ENCODE data around the gene ZBTB8A.
"Not testable (repeated sequence)": the region's sequence is repeated elsewhere in the genome, so short reads cannot be mapped to it uniquely, and the experiment has no call there.

Gene ZBTB8A

GRCh38 chr1:32618673-32619221 lies 79.5 kb downstream of the ZBTB8A start:
- in situ Hi-C loops (cut with MboI; ENCODE audit: low sequenced_read_pairs), result no loop called here

- in situ Hi-C loops (cut with MboI; ENCODE audit: low sequenced_read_pairs), result no loop called here
Observed at GRCh38 chr1:32619701-32620485, 80.7 kb downstream of the ZBTB8A start.

DNA sequence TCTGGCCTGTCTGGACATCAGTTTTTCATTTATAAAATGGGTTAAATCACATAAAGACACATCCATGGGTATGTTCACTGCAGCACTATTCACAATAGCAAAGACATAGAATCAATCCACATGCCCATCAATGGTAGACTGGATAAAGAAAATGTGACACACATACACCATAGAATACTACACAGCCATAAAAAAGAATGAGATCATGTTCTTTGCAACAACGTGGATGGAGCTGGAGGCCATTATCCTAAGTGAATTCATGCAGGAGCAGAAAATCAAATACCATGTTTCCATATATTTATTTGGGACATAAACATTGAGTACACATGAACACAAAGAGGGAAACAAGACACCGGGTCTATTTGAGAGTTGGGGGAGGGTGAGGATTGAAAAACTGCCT lies 83.0 kb downstream of the ZBTB8A start:
- in situ Hi-C loops (cut with MboI; ENCODE audit: low sequenced_read_pairs), result no loop called here

- in situ Hi-C loops (cut with MboI; ENCODE audit: low sequenced_read_pairs), result no loop called here
Observed at GRCh38 chr1:32622806-32623681, 83.8 kb downstream of the ZBTB8A start.

DNA sequence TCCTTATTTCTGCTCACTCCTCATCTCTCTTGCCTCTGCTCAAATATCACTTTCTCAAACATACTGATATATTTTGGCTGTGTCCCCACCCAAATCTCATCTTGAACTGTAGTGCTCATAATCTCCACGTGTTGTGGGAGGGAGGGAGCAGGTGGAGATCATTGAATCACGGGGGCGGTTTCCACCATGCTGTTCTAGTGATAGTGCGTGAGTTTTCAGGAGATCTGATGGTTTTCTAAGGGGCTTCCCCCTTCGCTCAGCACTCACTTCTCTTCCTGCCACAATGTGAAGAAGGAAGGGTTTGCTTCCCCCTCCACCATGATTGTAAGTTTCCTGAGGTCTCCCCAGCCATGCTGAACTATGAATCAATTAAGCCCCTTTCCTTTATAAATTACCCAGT lies 84.5 kb downstream of the ZBTB8A start:
- in situ Hi-C loops (cut with MboI; ENCODE audit: low sequenced_read_pairs), result no loop called here

DNA sequence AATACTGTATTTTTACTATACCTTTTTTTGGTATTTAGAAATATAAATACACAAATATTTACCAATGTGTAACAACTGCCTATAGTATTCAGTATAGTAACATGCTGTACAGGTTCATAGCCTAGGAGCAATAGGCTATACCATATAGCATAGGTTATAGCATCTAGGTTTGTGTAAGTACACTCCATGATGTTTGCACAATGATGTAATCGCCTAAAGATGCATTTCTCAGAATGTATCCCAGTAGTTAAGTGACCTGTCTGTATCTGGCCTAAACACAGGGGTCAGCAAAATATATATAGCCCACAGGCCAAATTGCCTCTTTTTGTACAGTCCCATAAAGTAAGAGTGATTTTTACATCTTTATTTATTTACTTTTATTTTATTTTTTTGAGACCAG lies 86.9 kb downstream of the ZBTB8A start:
- in situ Hi-C loops (cut with MboI; ENCODE audit: low sequenced_read_pairs), result no loop called here

GRCh38 chr1:32627596-32628162 lies 88.5 kb downstream of the ZBTB8A start:
- in situ Hi-C loops (cut with MboI; ENCODE audit: low sequenced_read_pairs), result no loop called here

- in situ Hi-C loops (cut with MboI; ENCODE audit: low sequenced_read_pairs), result not testable (repeated sequence)
Observed at GRCh38 chr1:32630173-32630572, 90.9 kb downstream of the ZBTB8A start.

DNA sequence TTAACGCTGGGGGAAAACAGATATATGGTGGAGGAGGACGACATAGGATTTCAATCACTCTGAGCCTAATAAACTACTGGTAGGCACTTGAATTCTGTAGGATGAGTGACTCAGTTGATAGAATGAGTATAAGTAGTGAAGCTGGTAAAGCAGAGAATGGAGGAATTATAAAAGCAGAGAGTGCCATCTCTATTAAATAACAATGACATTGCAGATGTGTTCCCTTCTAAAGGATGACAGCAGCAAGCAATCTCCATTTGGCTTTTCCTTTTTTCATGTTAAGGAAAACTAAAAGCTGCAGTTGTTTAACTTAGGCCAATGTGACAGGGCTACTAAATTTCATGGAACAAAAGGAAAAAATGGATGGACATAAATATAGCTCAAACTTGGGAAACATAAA lies 93.6 kb downstream of the ZBTB8A start:
- in situ Hi-C loops (cut with MboI; ENCODE audit: low sequenced_read_pairs), result no loop called here

DNA sequence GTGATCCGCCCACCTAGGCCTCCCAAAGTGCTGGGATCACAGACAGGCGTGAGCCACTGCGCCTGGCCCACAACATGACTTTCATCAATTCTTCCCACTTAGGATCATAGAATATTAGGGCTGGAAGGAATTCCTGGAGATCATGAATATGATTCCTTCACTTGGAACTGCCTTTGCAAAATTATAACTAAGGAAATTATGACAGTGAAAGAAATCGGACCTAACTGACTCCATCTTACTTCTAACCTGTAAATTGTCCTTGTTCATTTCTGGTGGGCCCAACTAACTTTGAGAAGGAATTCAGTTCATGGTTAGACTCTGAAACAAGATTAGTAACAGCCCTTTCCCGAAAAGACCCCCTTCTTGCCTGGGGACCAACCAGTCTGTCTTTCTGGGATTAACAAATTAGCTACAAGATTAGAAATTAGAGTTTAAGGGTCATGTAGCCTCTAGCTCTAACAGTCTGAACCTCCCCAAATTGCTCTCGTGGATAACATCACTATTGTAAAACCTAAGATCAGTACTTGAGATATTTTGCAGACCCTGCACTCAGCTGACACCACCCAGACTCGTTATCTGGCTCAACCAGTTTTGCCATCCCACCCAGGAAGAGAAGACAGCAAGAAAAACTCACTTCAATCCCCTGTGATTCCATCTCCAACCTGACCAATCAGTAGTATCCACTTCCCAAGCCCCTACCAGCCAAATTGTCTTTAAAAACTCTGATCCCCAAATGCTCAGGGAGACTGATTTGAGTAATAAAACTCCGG lies 96.5 kb downstream of the ZBTB8A start:
- in situ Hi-C loops (cut with MboI; ENCODE audit: low sequenced_read_pairs), result no loop called here

DNA sequence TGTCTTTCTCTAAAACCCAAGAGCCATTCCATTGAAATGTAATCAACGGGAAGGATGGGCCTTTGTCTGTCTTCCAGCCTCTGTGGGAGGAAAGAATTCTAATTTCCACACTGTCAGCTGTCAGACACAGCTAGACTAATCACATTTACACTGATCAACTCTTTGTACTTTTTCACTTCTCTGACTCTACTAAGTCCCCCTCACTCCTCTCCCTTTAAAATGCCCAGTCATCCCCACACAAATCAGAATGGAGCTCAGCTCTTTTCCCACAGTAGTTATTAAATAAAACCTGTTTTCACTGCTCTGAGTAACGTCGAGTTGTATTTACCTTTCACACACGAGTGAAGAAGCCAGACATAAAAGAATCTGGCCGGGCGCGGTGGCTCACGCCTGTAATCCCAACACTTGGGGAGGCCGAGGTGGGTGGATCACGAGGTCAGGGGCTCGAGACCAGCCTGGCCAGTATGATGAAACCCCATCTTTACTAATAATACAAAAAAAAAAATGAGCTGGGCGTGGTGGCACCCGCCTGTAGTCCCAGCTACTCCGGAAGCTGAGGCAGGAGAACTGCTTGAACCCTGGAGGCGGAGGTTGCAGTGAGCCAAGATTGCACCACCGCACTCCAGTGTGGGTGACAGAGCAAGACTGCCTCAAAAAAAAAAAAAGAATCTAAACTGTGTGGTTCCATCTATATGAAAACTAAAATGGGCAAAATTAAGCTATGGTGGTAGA lies 97.9 kb downstream of the ZBTB8A start:
- in situ Hi-C loops (cut with MboI; ENCODE audit: low sequenced_read_pairs), result no loop called here

DNA sequence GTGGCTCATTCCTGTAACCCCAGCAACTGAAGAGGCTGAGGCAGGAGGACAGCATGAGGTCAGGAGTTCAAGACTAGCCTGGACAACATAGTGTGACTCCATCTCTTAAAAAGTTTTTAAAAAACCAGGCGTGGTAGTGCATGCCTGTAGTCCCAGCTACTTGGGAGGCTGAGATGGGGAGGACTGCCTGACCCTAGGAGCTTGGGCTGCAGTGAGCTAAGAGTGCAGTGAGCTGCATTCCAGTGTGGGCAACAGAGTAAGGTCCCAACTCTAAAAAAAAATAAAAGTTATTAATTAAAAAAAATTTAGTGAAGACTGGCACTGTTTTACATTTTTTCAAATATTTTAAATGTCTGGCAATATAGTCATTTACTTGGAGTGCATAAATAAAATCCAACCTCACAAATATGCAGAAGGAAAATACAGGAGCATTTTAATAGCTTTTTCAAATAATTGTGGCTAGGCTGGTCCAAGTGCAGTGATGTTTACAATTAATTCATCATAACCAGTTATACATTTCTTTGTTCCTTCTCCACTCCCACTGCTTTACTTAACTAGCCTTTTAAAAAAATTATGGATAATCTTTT lies 100.4 kb downstream of the ZBTB8A start:
- in situ Hi-C loops (cut with MboI; ENCODE audit: low sequenced_read_pairs), result no loop called here

DNA sequence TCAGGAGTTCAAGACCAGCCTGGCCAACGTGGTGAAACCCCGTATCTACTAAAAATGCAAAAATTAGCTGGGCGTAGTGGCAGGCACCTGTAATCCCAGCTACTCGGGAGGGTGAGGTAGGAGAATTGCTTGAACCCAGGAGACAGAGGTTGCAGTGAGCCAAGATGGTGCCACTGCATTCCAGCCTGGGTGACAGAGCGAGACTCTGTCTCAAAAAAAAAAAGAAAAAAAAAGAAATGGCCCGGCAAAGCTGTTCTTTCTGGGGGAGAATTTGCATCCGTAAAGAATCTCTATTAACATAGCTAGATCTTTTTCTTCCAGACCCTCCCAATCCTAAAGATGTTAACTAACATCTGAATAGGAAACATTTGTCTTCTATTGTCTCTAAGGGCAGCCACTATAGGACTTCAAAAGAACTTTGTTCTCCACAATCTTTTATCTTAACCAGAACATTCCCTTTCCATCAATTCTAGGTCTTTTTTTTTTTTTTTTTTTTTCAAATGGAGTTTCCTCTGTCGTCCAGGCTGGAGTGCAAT lies 103.1 kb downstream of the ZBTB8A start:
- in situ Hi-C loops (cut with MboI; ENCODE audit: low sequenced_read_pairs), result not testable (repeated sequence)

GRCh38 chr1:32644426-32644825 lies 105.2 kb downstream of the ZBTB8A start:
- in situ Hi-C loops (cut with MboI; ENCODE audit: low sequenced_read_pairs), result no loop called here

DNA sequence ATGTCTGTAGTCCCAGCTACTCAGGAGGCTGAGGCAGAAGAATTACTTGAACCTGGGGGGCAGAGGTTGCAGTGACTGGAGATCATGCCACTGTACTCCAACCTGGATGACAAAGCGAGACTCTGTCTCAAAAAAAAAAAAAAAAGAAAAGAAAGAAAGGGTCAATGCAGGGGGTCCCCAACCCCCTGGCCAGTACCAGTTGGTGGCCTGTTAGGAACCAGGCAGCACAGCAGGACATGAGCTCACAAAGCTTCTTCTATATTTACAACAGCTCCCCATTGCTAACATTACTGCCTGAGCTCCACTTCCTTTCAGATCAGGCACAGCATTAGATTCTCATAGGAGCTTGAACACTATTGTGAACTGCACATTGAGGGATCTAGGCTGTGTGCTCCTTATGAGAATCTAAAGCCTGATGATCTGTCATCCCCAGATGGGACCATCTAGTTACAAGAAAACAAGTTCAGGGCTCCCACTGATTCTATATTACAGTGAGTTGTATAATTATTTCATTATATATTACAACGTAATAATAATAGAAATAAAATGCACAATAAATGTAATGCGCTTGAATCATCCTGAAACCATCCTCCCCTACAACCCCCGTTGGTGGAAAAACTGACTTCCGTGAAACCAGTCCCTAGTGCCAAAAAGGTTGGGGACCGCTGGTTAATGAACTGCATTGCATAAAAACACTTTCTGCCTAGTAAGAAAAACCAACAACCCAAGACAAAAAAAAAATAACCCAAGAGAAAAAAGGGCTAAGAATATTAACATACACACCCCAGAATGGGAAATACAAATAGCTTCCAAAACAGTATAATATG lies 108.3 kb downstream of the ZBTB8A start:
- in situ Hi-C loops (cut with MboI; ENCODE audit: low sequenced_read_pairs), result no loop called here

DNA sequence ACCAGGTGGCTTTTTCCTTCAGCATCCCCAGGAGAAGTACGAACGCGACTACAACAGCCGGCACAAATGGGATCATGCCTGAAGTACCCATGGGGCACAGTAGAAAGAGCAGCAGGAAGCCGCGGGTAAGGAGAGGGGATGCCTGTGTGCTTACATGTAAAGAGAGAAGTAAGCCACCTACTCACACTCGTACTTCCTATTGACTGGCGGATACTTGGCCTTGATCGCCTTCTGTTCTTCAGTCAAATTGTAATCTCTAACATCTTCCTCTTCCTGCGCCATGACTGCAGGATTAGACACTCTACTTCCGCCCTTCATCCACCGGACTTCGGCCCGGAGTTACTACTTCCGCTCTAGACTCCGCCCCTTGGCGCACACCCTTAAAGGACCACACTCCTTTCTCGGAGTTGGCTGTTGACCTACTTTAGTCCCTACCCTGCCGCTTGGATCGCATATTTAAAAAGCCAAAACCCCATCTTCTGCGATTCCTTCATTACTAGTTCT lies 111.1 kb downstream of the ZBTB8A start, which contains the start of gene ZBTB8OS:
TSS of gene ZBTB8OS (minus strand) at position 303 of the 504 bp plus-strand sequence. CDS start at position 282, 21 bp downstream.
- in situ Hi-C loops (cut with MboI; ENCODE audit: low sequenced_read_pairs), result no loop called here

GRCh38 chr1:32650752-32651460 lies 111.7 kb downstream of the ZBTB8A start, which contains the start of gene RBBP4:
TSS of gene RBBP4 (plus strand) at chr1:32651208. CDS start at chr1:32651307, 99 bp downstream.
- in situ Hi-C loops (cut with MboI; ENCODE audit: low sequenced_read_pairs), result no loop called here

All from HL-60/S4 treated with phorbol 12-myristate 13-acetate at 8.2 ng/mL for 4 days and 3 days (cell line).